Measurements from ENCODE around the gene UNC45B.

GRCh38 chr17:35101725-35102124 is 45.9 kb upstream of the UNC45B start:
- TF ChIP-seq POLR2A (IDR thresholded peaks at IDR 0.05; ENCODE audit: low read length) (no peak), GATA1 (IDR thresholded peaks at IDR 0.05; ENCODE audit: low read depth, low read length) (no peak)

Measured in erythroblast (primary cell).